Measurements from ENCODE around the gene PIGZ. TPM values are rescaled to one million over a fixed set of nuclear protein-coding genes. Genes with fewer than 3 reads are reported as not detected.
A peak's percentile ranks its signal among the peaks of the same experiment; 100 is the strongest.

PIGZ gene
- total RNA-seq, 2 donors from 2014 or later = 0.22 to 0.31 TPM

DNA sequence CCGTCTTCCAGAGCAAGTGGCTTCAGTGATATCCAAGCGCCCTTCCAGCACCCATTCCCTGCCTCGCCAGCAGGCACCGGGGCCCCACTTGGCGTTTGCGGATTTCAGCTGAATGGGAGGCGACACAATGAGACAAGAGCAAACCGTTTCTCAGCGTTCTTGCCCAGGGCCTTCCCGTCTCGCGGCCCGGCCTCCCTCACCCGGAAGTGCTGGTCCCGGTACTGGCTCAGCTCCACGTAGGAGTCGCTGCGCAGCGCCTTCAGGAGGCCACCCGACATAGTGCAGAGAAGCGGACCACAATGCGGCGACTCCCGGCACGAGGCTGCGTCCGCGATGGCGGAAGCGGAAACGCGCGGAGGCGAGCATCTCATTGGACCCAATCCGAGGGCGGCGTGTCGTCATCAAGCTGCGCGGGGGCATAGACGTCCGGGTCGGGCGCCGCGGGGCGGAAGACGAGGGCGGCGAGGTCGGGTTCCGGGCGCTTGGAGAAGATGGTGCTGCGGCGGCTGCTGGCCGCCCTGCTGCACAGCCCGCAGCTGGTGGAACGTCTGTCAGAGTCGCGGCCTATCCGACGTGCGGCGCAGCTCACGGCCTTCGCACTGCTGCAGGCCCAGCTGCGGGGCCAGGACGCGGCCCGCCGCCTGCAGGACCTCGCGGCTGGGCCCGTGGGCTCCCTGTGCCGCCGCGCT, 26.3 kb downstream of the PIGZ start, which contains the start of gene NCBP2:
TSS of gene NCBP2 (minus strand) at position 303 of the 689 bp plus-strand sequence. CDS start at position 278, 25 bp downstream.
- peak; percentile 100 for DNase-seq
- H3K36me3 Mint-ChIP-seq (ENCODE audit: low read depth) = peaks cover 23% of the 10 kb centered on the region
- peak within 1 kb of the TSS; percentile 87 for H3K4me3 Mint-ChIP-seq
- Histone ChIP-seq H3K9ac (ENCODE audit: extremely low read depth, low read length, poor library complexity, severe bottlenecking) (peak within 1 kb of the TSS; percentile 92), H3K4me1 (ENCODE audit: control insufficient read depth, insufficient read depth, low read length) (peaks cover 3% of the 10 kb centered on the region), H3K36me3 (ENCODE audit: control insufficient read depth, insufficient read depth, low read length) (peaks cover 35% of the 10 kb centered on the region), H3K27me3 (ENCODE audit: control insufficient read depth, insufficient read depth, low read length, poor library complexity, severe bottlenecking) (no peaks in the 10 kb centered on the region), H3K4me3 (ENCODE audit: low read length) (peak within 1 kb of the TSS; percentile 97), H3K9me3 (ENCODE audit: control insufficient read depth, low read length) (no peaks in the 10 kb centered on the region), H3K27ac (ENCODE audit: low read depth, low read length) (peak within 1 kb of the TSS; percentile 92)
- peak; percentile 79 for TF ChIP-seq CTCF (conservative IDR thresholded peaks at IDR 0.05)
- 0% methylated on average over 12 to 77 of the region's 77 CpGs for WGBS, 2 experiments (ENCODE audit: insufficient coverage in 1 of 2, insufficient read length in 1 of 2)
- H3K27ac Mint-ChIP-seq = peak within 1 kb of the TSS; percentile 98
- H3K27me3 Mint-ChIP-seq (ENCODE audit: insufficient read depth) = no peaks in the 10 kb centered on the region
- H3K4me1 Mint-ChIP-seq = peaks cover 27% of the 10 kb centered on the region
- no peaks in the 10 kb centered on the region for H3K9me3 Mint-ChIP-seq

DNA sequence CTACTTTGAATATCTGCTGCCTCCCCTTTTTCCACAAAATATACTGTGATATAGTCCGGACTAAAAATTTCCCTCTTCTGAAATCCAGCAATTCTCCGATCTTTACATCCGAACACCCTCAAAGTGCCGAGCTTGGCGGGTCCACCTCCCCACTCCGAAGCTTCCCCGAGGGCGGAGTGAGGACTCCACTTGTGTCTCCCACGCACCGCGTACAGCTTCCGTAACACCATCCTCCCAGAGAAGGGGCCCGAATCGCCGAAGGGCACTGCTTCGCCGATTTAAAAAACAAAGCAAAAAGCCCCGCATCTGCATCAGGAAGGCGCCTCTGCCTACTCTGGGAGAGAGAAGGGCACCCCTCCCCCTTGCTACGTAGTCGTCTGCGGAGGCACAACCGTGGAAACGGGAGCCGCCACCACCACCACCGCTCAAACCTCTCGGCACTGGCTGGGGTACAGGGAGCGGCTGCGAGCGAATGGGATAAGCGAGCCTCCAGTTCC, 26.9 kb downstream of the PIGZ start:
- H3K9me3 Mint-ChIP-seq = no peaks in the 10 kb centered on the region
- H3K4me1 ChIP-seq (ENCODE audit: control insufficient read depth, insufficient read depth, low read length) = peaks cover 3% of the 10 kb centered on the region
- peaks cover 29% of the 10 kb centered on the region for H3K36me3 Mint-ChIP-seq (ENCODE audit: low read depth)
- no peak for TF ChIP-seq CTCF (conservative IDR thresholded peaks at IDR 0.05)
- DNase-seq = no peak
- H3K27ac ChIP-seq (ENCODE audit: low read depth, low read length) = peak overlapping the region; percentile 92
- peak overlapping the region; percentile 87 for H3K4me3 Mint-ChIP-seq
- no peaks in the 10 kb centered on the region for H3K9me3 ChIP-seq (ENCODE audit: control insufficient read depth, low read length)
- no peaks in the 10 kb centered on the region for H3K27me3 ChIP-seq (ENCODE audit: control insufficient read depth, insufficient read depth, low read length, poor library complexity, severe bottlenecking)
- H3K36me3 ChIP-seq (ENCODE audit: control insufficient read depth, insufficient read depth, low read length) = peaks cover 41% of the 10 kb centered on the region
- peak overlapping the region; percentile 92 for H3K9ac ChIP-seq (ENCODE audit: extremely low read depth, low read length, poor library complexity, severe bottlenecking)
- WGBS, 2 experiments (ENCODE audit: insufficient coverage in 1 of 2, insufficient read length in 1 of 2) = 0 to 2% methylated on average over 6 to 31 of the region's 31 CpGs
- H3K4me1 Mint-ChIP-seq = peaks cover 27% of the 10 kb centered on the region
- H3K27me3 Mint-ChIP-seq (ENCODE audit: insufficient read depth) = no peaks in the 10 kb centered on the region
- H3K4me3 ChIP-seq (ENCODE audit: low read length) = peak overlapping the region; percentile 97
- H3K27ac Mint-ChIP-seq = peak overlapping the region; percentile 98

GRCh38 chr3:196938576-196938975, 30.1 kb downstream of the PIGZ start:
- Histone ChIP-seq H3K4me1 (ENCODE audit: control insufficient read depth, insufficient read depth, low read length) (peaks cover 3% of the 10 kb centered on the region), H3K27ac (ENCODE audit: low read depth, low read length) (no peak overlapping the region), H3K4me3 (ENCODE audit: low read length) (no peak overlapping the region), H3K36me3 (ENCODE audit: control insufficient read depth, insufficient read depth, low read length) (peaks cover 69% of the 10 kb centered on the region), H3K27me3 (ENCODE audit: control insufficient read depth, insufficient read depth, low read length, poor library complexity, severe bottlenecking) (no peaks in the 10 kb centered on the region), H3K9me3 (ENCODE audit: control insufficient read depth, low read length) (no peaks in the 10 kb centered on the region), H3K9ac (ENCODE audit: extremely low read depth, low read length, poor library complexity, severe bottlenecking) (no peak overlapping the region)
- Mint-ChIP-seq H3K27ac (peak overlapping the region; percentile 35), H3K4me3 (no peak overlapping the region), H3K4me1 (peaks cover 17% of the 10 kb centered on the region), H3K9me3 (no peaks in the 10 kb centered on the region), H3K36me3 (ENCODE audit: low read depth) (peaks cover 56% of the 10 kb centered on the region), H3K27me3 (ENCODE audit: insufficient read depth) (no peaks in the 10 kb centered on the region)
- WGBS, 2 experiments (ENCODE audit: insufficient coverage in 1 of 2, insufficient read length in 1 of 2) = 93 to 98% methylated on average over 3 to 5 of the region's 5 CpGs
- TF ChIP-seq CTCF (conservative IDR thresholded peaks at IDR 0.05) = no peak
- DNase-seq = no peak
